H1 (cell line): Measurements from ENCODE around the gene FRMD4A. TPM values are rescaled to one million over a fixed set of nuclear protein-coding genes. Genes with fewer than 3 reads are reported as not detected.

Experiments
- CTCF ChIA-PET: fragments of 300-600 bp; sonication (Branson Sonifier 250); formaldehyde crosslinking; loops from one replicate; lab custom pipeline; 2021; ENCODE audit not compliant: partially characterized antibody; lab: Charles Lee
- POLR2A ChIA-PET: fragments of 300-600 bp; sonication (Branson Sonifier 250); formaldehyde crosslinking; loops from one replicate; lab custom pipeline; 2021; ENCODE audit warnings: inconsistent platforms; ENCODE audit not compliant: partially characterized antibody; lab: Charles Lee
- DNase-seq, 2 experiments: peaks; one replicate each; pipeline versions ENCODE4 v3.0.0 to v3.0.0-alpha.2; 2010 to 2022; ENCODE audit warnings: low spot score in 2 of 2, low read depth in 1 of 2, mixed read lengths in 1 of 2
- FAIRE-seq: peaks from 2 replicates; lab custom pipeline; 2011; peaks lifted over from hg19 to GRCh38; lab: Jason Lieb, UNC
- H2AFZ ChIP-seq: 2 replicates; pipeline ENCODE4 v1.8.1; 2012; ENCODE audit warnings: low read length, inconsistent platforms
- H2AK5ac ChIP-seq: 2 replicates; pipeline ENCODE4 v1.6.1; 2013; ENCODE audit warnings: low read depth, low read length
- H2BK120ac ChIP-seq: replicated peaks from 2 replicates; pipeline ENCODE3; 2013; ENCODE audit warnings: low read depth, low read length, inconsistent platforms
- H2BK12ac ChIP-seq: 2 replicates; pipeline ENCODE4 v1.6.1; 2013; ENCODE audit warnings: low read depth, low read length
- H2BK15ac ChIP-seq: 2 replicates; pipeline ENCODE4 v1.6.1; 2013; ENCODE audit warnings: low read length
- H2BK20ac ChIP-seq: 2 replicates; pipeline ENCODE4 v1.6.1; 2013; ENCODE audit warnings: low read length
- H2BK5ac ChIP-seq: 2 replicates; pipeline ENCODE4 v1.6.1; 2013; ENCODE audit warnings: low read depth, low read length
- H3K14ac ChIP-seq: 2 replicates; pipeline ENCODE4 v1.6.1; 2013; ENCODE audit warnings: inconsistent platforms; ENCODE audit not compliant: insufficient read length
- H3K18ac ChIP-seq: 2 replicates; pipeline ENCODE4 v1.6.1; 2013; ENCODE audit warnings: low read length; ENCODE audit errors: extremely low read depth
- H3K23ac ChIP-seq: 2 replicates; pipeline ENCODE4 v1.6.1; 2013; ENCODE audit warnings: inconsistent platforms; ENCODE audit not compliant: insufficient read length
- H3K23me2 ChIP-seq: 2 replicates; pipeline ENCODE4 v1.6.1; 2013; ENCODE audit warnings: low read depth, low read length
- H3K27ac ChIP-seq: 2 replicates; pipeline ENCODE4 v1.6.1; 2011; ENCODE audit warnings: low read depth, low read length, inconsistent platforms
- H3K27me3 ChIP-seq, 4 experiments: replicated peaks in 1 of 4; 1 replicate in 1 of 4; 2 replicates in 3 of 4; pipeline versions ENCODE4 v1.6.1 to v1.8.1; 2011 to 2013; ENCODE audit warnings: low read length in 3 of 4, mild to moderate bottlenecking in 3 of 4, inconsistent platforms in 2 of 4, mixed read lengths in 2 of 4, moderate library complexity in 1 of 4; ENCODE audit not compliant: control insufficient read depth in 3 of 4, insufficient read depth in 3 of 4; ENCODE audit errors: extremely low read depth in 1 of 4
- H3K36me3 ChIP-seq, 4 experiments: 2 replicates each; pipeline versions ENCODE4 v1.6.1 to v1.8.1; 2011 to 2013; ENCODE audit warnings: mild to moderate bottlenecking in 4 of 4, low read length in 3 of 4, moderate library complexity in 2 of 4, control low read depth in 1 of 4, inconsistent platforms in 1 of 4; ENCODE audit not compliant: insufficient read depth in 4 of 4, control insufficient read depth in 2 of 4
- H3K4ac ChIP-seq: replicated peaks from 2 replicates; pipeline ENCODE3; 2013; ENCODE audit warnings: low read length, low read depth, mixed read lengths, inconsistent platforms; ENCODE audit not compliant: insufficient read length
- H3K4me1 ChIP-seq, 4 experiments: replicated peaks in 1 of 4; 1 replicate in 1 of 4; 2 replicates in 3 of 4; pipeline versions ENCODE4 v1.6.1 to v1.8.1; 2011 to 2013; ENCODE audit warnings: low read length in 3 of 4, inconsistent platforms in 2 of 4, mixed read lengths in 1 of 4; ENCODE audit not compliant: insufficient read depth in 4 of 4, control insufficient read depth in 3 of 4
- H3K4me2 ChIP-seq, 2 experiments: 2 replicates each; pipeline versions ENCODE4 v1.6.1 to v1.8.1; 2011 to 2013; ENCODE audit warnings: low read depth in 2 of 2, low read length in 2 of 2, control low read depth in 1 of 2, inconsistent platforms in 1 of 2, mild to moderate bottlenecking in 1 of 2; ENCODE audit not compliant: insufficient read depth in 1 of 2
- H3K4me3 ChIP-seq, 4 experiments: fragments of 200-600, 300-600 bp in 1 of 4; sonication (generic), shearing (Covaris generic), sonication (Bioruptor Twin) in 1 of 4; 2 replicates each; pipeline versions ENCODE4 v1.5.1 to v1.8.1; 2011 to 2016; ENCODE audit warnings: low read length in 4 of 4, low read depth in 3 of 4, control low read depth in 2 of 4, inconsistent platforms in 2 of 4, mild to moderate bottlenecking in 2 of 4, mixed read lengths in 1 of 4, moderate library complexity in 1 of 4; ENCODE audit not compliant: insufficient read depth in 2 of 4; ENCODE audit errors: extremely low read depth in 1 of 4
- H3K56ac ChIP-seq: replicated peaks from 2 replicates; pipeline ENCODE3; 2013; ENCODE audit warnings: low read depth, mild to moderate bottlenecking, mixed read lengths, low read length, inconsistent platforms; ENCODE audit not compliant: insufficient read length
- H3K79me1 ChIP-seq: 2 replicates; pipeline ENCODE4 v1.6.1; 2013; ENCODE audit warnings: low read depth, low read length, control low read depth
- H3K79me2 ChIP-seq, 2 experiments: 2 replicates each; pipeline versions ENCODE4 v1.6.1 to v1.8.1; 2012 to 2013; ENCODE audit warnings: low read length in 2 of 2, mild to moderate bottlenecking in 2 of 2, inconsistent platforms in 1 of 2; ENCODE audit not compliant: insufficient read depth in 2 of 2, control insufficient read depth in 1 of 2
- H3K9ac ChIP-seq, 4 experiments: replicated peaks in 1 of 4; 1 replicate in 1 of 4; 2 replicates in 3 of 4; pipeline versions ENCODE4 v1.6.1 to v1.8.1; 2011 to 2013; ENCODE audit warnings: low read depth in 3 of 4, low read length in 3 of 4, control low read depth in 2 of 4, mild to moderate bottlenecking in 2 of 4, moderate library complexity in 2 of 4, inconsistent platforms in 1 of 4; ENCODE audit errors: extremely low read depth in 1 of 4
- H3K9me3 ChIP-seq, 2 experiments: 2 replicates each; pipeline versions ENCODE4 v1.6.1 to v1.8.1; 2012 to 2013; ENCODE audit warnings: mild to moderate bottlenecking in 2 of 2, moderate library complexity in 2 of 2, control low read depth in 1 of 2, inconsistent platforms in 1 of 2, low read depth in 1 of 2, low read length in 1 of 2, mixed read lengths in 1 of 2; ENCODE audit not compliant: insufficient read depth in 2 of 2
- H4K20me1 ChIP-seq, 2 experiments: replicated peaks in 1 of 2; 2 replicates each; pipeline versions ENCODE3 to v1.8.1; 2011 to 2013; ENCODE audit warnings: inconsistent platforms in 2 of 2, low read length in 2 of 2, mild to moderate bottlenecking in 1 of 2; ENCODE audit not compliant: insufficient read depth in 2 of 2, control insufficient read depth in 1 of 2
- H4K5ac ChIP-seq: 2 replicates; pipeline ENCODE4 v1.6.1; 2013; ENCODE audit warnings: low read length, low read depth, mixed read lengths, inconsistent platforms; ENCODE audit not compliant: insufficient read length
- H4K8ac ChIP-seq: 2 replicates; pipeline ENCODE4 v1.8.0; 2013; ENCODE audit warnings: mild to moderate bottlenecking, moderate library complexity, low read length, inconsistent platforms; ENCODE audit not compliant: insufficient read depth; ENCODE audit errors: extremely low read depth
- H4K91ac ChIP-seq: replicated peaks from 2 replicates; pipeline ENCODE3; 2013; ENCODE audit warnings: low read length, mixed read lengths, inconsistent platforms; ENCODE audit not compliant: insufficient read length
- CHD1 ChIP-seq: IDR thresholded peaks from 2 replicates; pipeline ENCODE4 v1.6.1; 2012; ENCODE audit warnings: low read depth, low read length, improper control_type of control experiment
- CHD2 ChIP-seq: IDR thresholded peaks from 2 replicates; pipeline ENCODE4 v1.6.1; 2012; ENCODE audit warnings: low read length, improper control_type of control experiment
- E2F6 ChIP-seq: IDR thresholded peaks from 2 replicates; pipeline ENCODE4 v1.6.1; 2012; ENCODE audit warnings: inconsistent platforms
- EP300 ChIP-seq, 2 experiments: IDR thresholded peaks; 1 replicate in 1 of 2; 2 replicates in 1 of 2; pipeline ENCODE4 v1.6.1; 2011 to 2012; ENCODE audit warnings: low read depth in 2 of 2, low read length in 2 of 2, mild to moderate bottlenecking in 2 of 2, borderline replicate concordance in 1 of 2, inconsistent platforms in 1 of 2, moderate library complexity in 1 of 2
- JUND ChIP-seq: IDR thresholded peaks from 2 replicates; pipeline ENCODE4 v1.6.1; 2011; ENCODE audit warnings: mild to moderate bottlenecking, improper control_type of control experiment, low read length
- KDM4A ChIP-seq: IDR thresholded peaks from one replicate; pipeline ENCODE4 v1.7.1; 2012; ENCODE audit warnings: low read depth, mild to moderate bottlenecking, moderate library complexity, low read length, inconsistent platforms; ENCODE audit not compliant: severe bottlenecking
- NANOG ChIP-seq: IDR thresholded peaks from 2 replicates; pipeline ENCODE4 v1.6.1; 2011; ENCODE audit warnings: low read length, low read depth, mild to moderate bottlenecking, inconsistent platforms; ENCODE audit not compliant: insufficient read depth, poor library complexity, severe bottlenecking
- NRF1 ChIP-seq: IDR thresholded peaks from 2 replicates; pipeline ENCODE4 v1.6.1; 2011; ENCODE audit warnings: mild to moderate bottlenecking, low read depth, low read length, improper control_type of control experiment
- SIN3A ChIP-seq, 2 experiments: IDR thresholded peaks in 1 of 2; conservative IDR thresholded peaks in 1 of 2; 2 replicates each; pipeline ENCODE4 v1.6.1; 2011 to 2012; ENCODE audit warnings: low read length in 2 of 2, improper control_type of control experiment in 1 of 2, low read depth in 1 of 2, mild to moderate bottlenecking in 1 of 2
- SIX5 ChIP-seq: IDR thresholded peaks from 2 replicates; pipeline ENCODE4 v1.6.1; 2011; ENCODE audit warnings: mild to moderate bottlenecking, low read depth, low read length
- SUZ12 ChIP-seq: fragments of 200-600 bp; sonication (generic); IDR thresholded peaks from 2 replicates; pipeline ENCODE4 v1.6.1; 2012; ENCODE audit warnings: mild to moderate bottlenecking, inconsistent platforms, low read length, moderate library complexity, mixed read lengths
- USF2 ChIP-seq: IDR thresholded peaks from 2 replicates; pipeline ENCODE4 v1.6.1; 2011; ENCODE audit warnings: low read length, improper control_type of control experiment
- WGBS, 2 experiments: shearing (Covaris generic) in 1 of 2; methylation state at CpG; one replicate each; pipeline versions ENCODE4 v1.1.6 to v1.1.7; 2013 to 2015; ENCODE audit warnings: low lambda C conversion rate in 2 of 2, mixed read lengths in 2 of 2, inconsistent platforms in 1 of 2, low coverage in 1 of 2, missing lambda C conversion rate in 1 of 2; ENCODE audit not compliant: insufficient replicate concordance in 2 of 2, insufficient coverage in 1 of 2, insufficient read length in 1 of 2; ENCODE audit errors: extremely low coverage in 1 of 2, missing lambda C conversion rate in 1 of 2; 5-methylcytosine and 5-hydroxymethylcytosine counted together
- polyA plus RNA-seq, 7 experiments: library from polyadenylated mRNA; depleted of rRNA in 3 of 7; stranded (reverse) in 5 of 7; unstranded in 2 of 7; fragments of >200 nt in 5 of 7; fragments of 200-250 nt in 2 of 7; gene quantifications; 1 replicate in 5 of 7; 2 replicates in 1 of 7; 4 replicates in 1 of 7; pipeline versions ENCODE4 v1.2.1 to v1.2.3, GENCODE V29; 2011 to 2013; ENCODE audit warnings: missing spikeins in 2 of 7, mixed read lengths in 2 of 7
- total RNA-seq: library from RNA; stranded (reverse); fragmentation: NEBNext Ultra II Directional; extraction: Animal tissue kit (Norgen Biotek cat#: 25700); gene quantifications from 2 replicates; pipeline ENCODE4 v1.2.1, GENCODE V29; 2021

FRMD4A gene
- total and polyA plus RNA-seq, 2 of the 8 experiments (the other 6 are each of a cell fraction or from before 2014, with no cell fraction given): 38.6 to 39.6 TPM

- 89% methylated on average over 6 of the region's 6 CpGs; no CpG with 5 or more reads in 1 of the 2 experiments for WGBS, 2 experiments
- Histone ChIP-seq H3K18ac (no peak overlapping the region), H2AK5ac (no peak overlapping the region), H2BK12ac (no peak overlapping the region), H3K23me2 (no peaks in the 10 kb centered on the region), H3K9ac (no peak overlapping the region), H3K4me2 (no peak overlapping the region), H2BK5ac (no peak overlapping the region), H3K4me1 (peaks cover 2 to 10% (median 4%) of the 10 kb centered on the region in 4 experiments; a peak in 6 of 7 replicates), H2AFZ (no peak overlapping the region), H4K91ac (no peak overlapping the region), H2BK120ac (no peak overlapping the region), H3K14ac (no peak overlapping the region), H3K36me3 (no peaks in the 10 kb centered on the region), H3K56ac (no peak overlapping the region), H3K23ac (no peak overlapping the region), H3K27ac (no peak overlapping the region), H3K27me3 (no peaks in the 10 kb centered on the region), H3K9me3 (no peaks in the 10 kb centered on the region), H3K4me3 (no peak overlapping the region), H4K5ac (no peak overlapping the region), H3K79me2 (no peaks in the 10 kb centered on the region), H2BK15ac (no peak overlapping the region), H2BK20ac (no peak overlapping the region), H3K4ac (no peak overlapping the region), H4K20me1 (no peaks in the 10 kb centered on the region), H3K79me1 (no peaks in the 10 kb centered on the region), H4K8ac (no peak overlapping the region)
- CTCF ChIA-PET: interaction anchor here (0.8 to 3.0 kb wide), 6 partner anchors 43 to 254 kb away, joined by 3 to 28 read pairs (median 4); no protein-coding TSS in a partner anchor
- DNase-seq (no peak), FAIRE-seq (no peak)
- POLR2A ChIA-PET: no interaction called here
- TF ChIP-seq CHD1 (no peak), USF2 (no peak), NRF1 (no peak), E2F6 (no peak), NANOG (no peak), KDM4A (no peak), SUZ12 (no peak), CHD2 (no peak), SIX5 (no peak), EP300 (IDR thresholded peaks at IDR 0.05; ENCODE audit: borderline replicate concordance in 1 of 2, low read depth in 2 of 2, low read length in 2 of 2) (no peak), SIN3A (conservative IDR thresholded peaks at IDR 0.05 in 1 of 2, IDR thresholded peaks at IDR 0.05 in 1 of 2; ENCODE audit: low read depth in 1 of 2, low read length in 2 of 2) (no peak), JUND (no peak)
Observed at GRCh38 chr10:14243221-14243620, 87.5 kb downstream of the FRMD4A start.
